HCT116 (cell line): Measurements from ENCODE around the gene RETREG1. TPM values are rescaled to one million over a fixed set of nuclear protein-coding genes. Genes with fewer than 3 reads are reported as not detected.

Experiments
- ATAC-seq: fragments of 200-7000 bp; cut with Tn5 transposase; 2 replicates; pipeline ENCODE4 v1.9.1; 2020; ENCODE audit warnings: mild to moderate bottlenecking, moderate library complexity
- BruUV-seq: library from RNA; stranded (reverse); fragments of 400-500 nt; replicated peaks from 2 replicates; lab custom pipeline; 2021; lab: Mats Ljungman, UMichigan
- CTCF ChIA-PET: fragments of 300-600 bp; sonication (Branson Sonifier 250); formaldehyde crosslinking; loops from one replicate; lab custom pipeline; 2021; ENCODE audit warnings: antibody characterized with exemption; lab: Charles Lee
- POLR2A ChIA-PET: fragments of 300-600, 350-600 bp; sonication (Branson Sonifier 250); formaldehyde crosslinking; loops from one replicate; lab custom pipeline; 2021; ENCODE audit warnings: antibody characterized with exemption; lab: Charles Lee
- RAD21 ChIA-PET, 2 experiments: fragments of 300-600 bp; sonication (Branson Sonifier 250); formaldehyde crosslinking; loops; one replicate each; lab custom pipeline; 2023; ENCODE audit warnings: low total read pairs in 2 of 2; ENCODE audit not compliant: uncharacterized antibody in 2 of 2, unreplicated experiment in 2 of 2, low non-redundant PET in 1 of 2; lab: Charles Lee
- DNase-seq: peaks from one replicate; pipeline ENCODE4 v3.0.0-alpha.2; 2010; ENCODE audit warnings: low read depth, low spot score
- H2AFZ ChIP-seq: fragments of 200-600 bp; shearing (Covaris generic), sonication (generic); 2 replicates; pipeline ENCODE4 v1.6.1; 2017; ENCODE audit warnings: low read depth, mixed run types, mixed read lengths, antibody characterized with exemption, low read length; ENCODE audit not compliant: poor library complexity, severe bottlenecking
- H3K27ac ChIP-seq: 2 replicates; pipeline ENCODE4 v1.5.1; 2012; ENCODE audit warnings: low read depth, low read length
- H3K27me3 ChIP-seq: fragments of 200-600 bp; sonication (generic); 2 replicates; pipeline ENCODE4 v1.6.1; 2016; ENCODE audit warnings: mixed run types, low read length, mixed read lengths; ENCODE audit not compliant: insufficient read depth
- H3K36me3 ChIP-seq, 2 experiments: fragments of 200-500 bp in 1 of 2; fragments of 200-600 bp in 1 of 2; sonication (Bioruptor generic) in 1 of 2; sonication (generic) in 1 of 2; 2 replicates each; pipeline versions ENCODE4 v1.5.1 to v1.6.1; 2014 to 2016; ENCODE audit warnings: low read length in 2 of 2, inconsistent platforms in 1 of 2, mixed read lengths in 1 of 2, mixed run types in 1 of 2; ENCODE audit not compliant: insufficient read depth in 2 of 2, control insufficient read depth in 1 of 2
- H3K4me1 ChIP-seq, 2 experiments: fragments of 200-600 bp in 1 of 2; sonication (generic) in 1 of 2; 2 replicates each; pipeline versions ENCODE4 v1.5.1 to v1.6.1; 2012 to 2017; ENCODE audit warnings: low read length in 2 of 2, inconsistent platforms in 1 of 2, mild to moderate bottlenecking in 1 of 2, mixed read lengths in 1 of 2, mixed run types in 1 of 2, moderate library complexity in 1 of 2; ENCODE audit not compliant: insufficient read depth in 2 of 2, control insufficient read depth in 1 of 2
- H3K4me2 ChIP-seq: fragments of 200-600 bp; sonication (generic); 2 replicates; pipeline ENCODE4 v1.6.1; 2017; ENCODE audit warnings: mixed run types, low read length, mixed read lengths
- H3K4me3 ChIP-seq, 2 experiments: fragments of 200-600 bp in 1 of 2; sonication (generic) in 1 of 2; replicated peaks in 1 of 2; 2 replicates each; pipeline ENCODE4 v1.5.1; 2011 to 2016; ENCODE audit warnings: low read length in 2 of 2, control low read depth in 1 of 2, low read depth in 1 of 2, mild to moderate bottlenecking in 1 of 2, mixed read lengths in 1 of 2, mixed run types in 1 of 2
- H3K79me2 ChIP-seq: fragments of 200-600 bp; sonication (generic); 2 replicates; pipeline ENCODE4 v1.6.1; 2017; ENCODE audit warnings: mild to moderate bottlenecking, mixed run types, low read length, moderate library complexity, mixed read lengths; ENCODE audit not compliant: insufficient read depth
- H3K9ac ChIP-seq: fragments of 200-600 bp; sonication (generic); 2 replicates; pipeline ENCODE4 v1.6.1; 2016; ENCODE audit warnings: low read length, mixed read lengths
- H3K9me2 ChIP-seq: fragments of 200-600 bp; sonication (generic), shearing (Covaris generic); 2 replicates; pipeline ENCODE4 v1.6.1; 2017; ENCODE audit warnings: mixed run types, mild to moderate bottlenecking, moderate library complexity; ENCODE audit not compliant: insufficient read depth
- H3K9me3 ChIP-seq, 2 experiments: fragments of 200-500 bp in 1 of 2; fragments of 200-600 bp in 1 of 2; sonication (Bioruptor generic) in 1 of 2; sonication (generic) in 1 of 2; 2 replicates each; pipeline ENCODE4 v1.6.1; 2014 to 2017; ENCODE audit warnings: low read length in 2 of 2, mixed read lengths in 2 of 2, inconsistent platforms in 1 of 2, low read depth in 1 of 2, mild to moderate bottlenecking in 1 of 2, mixed run types in 1 of 2, moderate library complexity in 1 of 2; ENCODE audit not compliant: control insufficient read depth in 1 of 2, insufficient read depth in 1 of 2
- H4K20me1 ChIP-seq: fragments of 200-600 bp; sonication (generic), shearing (Covaris generic); 2 replicates; pipeline ENCODE4 v1.6.1; 2017; ENCODE audit warnings: mixed run types, mild to moderate bottlenecking, moderate library complexity; ENCODE audit not compliant: insufficient read depth
- CBX3 ChIP-seq: IDR thresholded peaks from 2 replicates; pipeline ENCODE4 v1.6.1; 2012; ENCODE audit warnings: low read depth
- ELF1 ChIP-seq: IDR thresholded peaks from 2 replicates; pipeline ENCODE4 v1.6.1; 2012; ENCODE audit warnings: low read depth, borderline replicate concordance
- EZH2 ChIP-seq: fragments of 200-600 bp; sonication (generic); IDR thresholded peaks from 2 replicates; pipeline ENCODE4 v1.6.1; 2017; ENCODE audit warnings: antibody characterized with exemption, mixed run types
- EZH2phosphoT487 ChIP-seq: fragments of 200-600 bp; IDR thresholded peaks from 2 replicates; pipeline ENCODE4 v1.6.1; 2018; ENCODE audit warnings: antibody characterized with exemption, borderline replicate concordance
- POLR2A ChIP-seq: IDR thresholded peaks from 2 replicates; pipeline ENCODE4 v1.7.0; 2011; ENCODE audit warnings: borderline replicate concordance; ENCODE audit not compliant: insufficient read depth, insufficient read length; ENCODE audit errors: extremely low read depth
- POLR2AphosphoS5 ChIP-seq: IDR thresholded peaks from 2 replicates; pipeline ENCODE4 v1.6.1; 2011; ENCODE audit warnings: mild to moderate bottlenecking, low read depth, low read length, moderate library complexity
- RAD21 ChIP-seq: IDR thresholded peaks from 2 replicates; pipeline ENCODE4 v1.6.1; 2012; ENCODE audit warnings: low read depth, mild to moderate bottlenecking
- SIN3A ChIP-seq: IDR thresholded peaks from 2 replicates; pipeline ENCODE4 v1.6.1; 2012; ENCODE audit warnings: low read depth
- SP1 ChIP-seq: IDR thresholded peaks from 2 replicates; pipeline ENCODE4 v1.6.1; 2012; ENCODE audit warnings: low read depth
- SRF ChIP-seq: IDR thresholded peaks from 2 replicates; pipeline ENCODE4 v1.6.1; 2012; ENCODE audit warnings: low read depth
- TCF7L2 ChIP-seq: IDR thresholded peaks from 2 replicates; pipeline ENCODE4 v1.7.0; 2011; ENCODE audit warnings: borderline replicate concordance, inconsistent platforms; ENCODE audit not compliant: insufficient read depth, insufficient read length; ENCODE audit errors: extremely low read depth
- YY1 ChIP-seq: IDR thresholded peaks from 2 replicates; pipeline ENCODE4 v1.6.1; 2011; ENCODE audit warnings: low read length, low read depth, moderate library complexity, mild to moderate bottlenecking; ENCODE audit not compliant: insufficient replicate concordance; ENCODE audit errors: extremely low read depth
- ZFX ChIP-seq: fragments of 450-650 bp; IDR thresholded peaks from 2 replicates; pipeline ENCODE4 v1.6.1; 2017
- ZNF274 ChIP-seq: fragments of 200-500 bp; sonication (Bioruptor generic); IDR thresholded peaks from 2 replicates; pipeline ENCODE4 v1.6.1; 2014; ENCODE audit warnings: mild to moderate bottlenecking, low read depth, low read length, inconsistent platforms
- intact Hi-C: fragments of 100-400 bp; cut with micrococcal nuclease; formaldehyde crosslinking; loops from 2 replicates; pipeline ENCODE4 v1.10.0; 2022
- total RNA-seq: library from RNA; stranded (reverse); gene quantifications from one replicate; pipeline ENCODE4 v1.2.1, GENCODE V29; 2021; ENCODE audit not compliant: unreplicated experiment
- TF ChIP-seq, protein P1 (sequence below): IDR thresholded peaks from 2 replicates; pipeline ENCODE4 v1.6.1; 2012
- TF ChIP-seq, protein P2 (sequence below): IDR thresholded peaks from 2 replicates; pipeline ENCODE4 v1.6.1; 2012
- TF ChIP-seq, protein P3 (sequence below): IDR thresholded peaks from 2 replicates; pipeline ENCODE4 v1.6.1; 2012; ENCODE audit warnings: low read depth
- TF ChIP-seq, protein P4 (sequence below), 3 experiments: fragments of 200-600 bp in 1 of 3; sonication (generic) in 1 of 3; IDR thresholded peaks in 2 of 3; conservative IDR thresholded peaks in 1 of 3; 2 replicates each; pipeline ENCODE4 v1.5.1; 2012 to 2017; ENCODE audit warnings: low read depth in 2 of 3, low read length in 2 of 3, antibody characterized with exemption in 1 of 3, borderline replicate concordance in 1 of 3, control low read depth in 1 of 3, mild to moderate bottlenecking in 1 of 3, mixed read lengths in 1 of 3, mixed run types in 1 of 3, moderate library complexity in 1 of 3; ENCODE audit not compliant: insufficient read depth in 1 of 3

The RETREG1 gene
- total RNA-seq, 1 experiment from 2014 or later = 6.0 TPM

DNA sequence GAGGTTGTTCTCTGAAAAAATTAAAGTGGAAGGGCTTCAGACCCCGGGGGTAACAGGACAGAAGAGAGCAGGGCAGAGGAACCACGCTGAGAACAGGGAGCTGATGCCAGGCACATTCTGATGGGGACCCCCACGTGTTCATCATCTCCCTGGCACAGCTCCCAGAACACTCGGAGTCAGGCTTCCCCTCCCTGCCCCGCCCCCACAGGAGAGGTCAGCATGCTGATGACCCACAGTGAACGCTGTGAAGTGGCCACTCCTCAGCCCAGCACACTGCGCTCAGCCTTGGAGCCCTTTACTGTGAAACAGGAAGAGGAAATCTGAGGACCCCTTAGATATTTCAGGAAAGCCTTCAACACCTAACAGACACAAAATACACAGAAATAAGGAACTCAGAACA is 16.4 kb downstream of the RETREG1 start:
- Histone ChIP-seq H3K27ac (no peak overlapping the region), H2AFZ (no peak overlapping the region), H3K9ac (no peak overlapping the region), H3K4me1 (0 out of 4 replicates have a peak, but pooled peaks cover 6% of the 10 kb centered on the region in 2 experiments), H3K4me3 (no peak overlapping the region), H4K20me1 (no peaks in the 10 kb centered on the region), H3K9me2 (no peaks in the 10 kb centered on the region), H3K4me2 (no peak overlapping the region), H3K79me2 (no peaks in the 10 kb centered on the region), H3K27me3 (no peaks in the 10 kb centered on the region), H3K36me3 (no peaks in the 10 kb centered on the region), H3K9me3 (no peaks in the 10 kb centered on the region)
- TF ChIP-seq TCF7L2 (no peak), POLR2A (no peak), EZH2phosphoT487 (no peak), RAD21 (no peak), SP1 (no peak), POLR2AphosphoS5 (no peak), SRF (no peak), CBX3 (no peak), YY1 (no peak), SIN3A (no peak), ZNF274 (no peak), EZH2 (no peak), ZFX (no peak), ELF1 (no peak)
- TF ChIP-seq, protein P1, sequence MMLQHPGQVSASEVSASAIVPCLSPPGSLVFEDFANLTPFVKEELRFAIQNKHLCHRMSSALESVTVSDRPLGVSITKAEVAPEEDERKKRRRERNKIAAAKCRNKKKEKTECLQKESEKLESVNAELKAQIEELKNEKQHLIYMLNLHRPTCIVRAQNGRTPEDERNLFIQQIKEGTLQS = no peak
- TF ChIP-seq, protein P2, sequence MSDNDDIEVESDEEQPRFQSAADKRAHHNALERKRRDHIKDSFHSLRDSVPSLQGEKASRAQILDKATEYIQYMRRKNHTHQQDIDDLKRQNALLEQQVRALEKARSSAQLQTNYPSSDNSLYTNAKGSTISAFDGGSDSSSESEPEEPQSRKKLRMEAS = no peak
- TF ChIP-seq, protein P3, sequence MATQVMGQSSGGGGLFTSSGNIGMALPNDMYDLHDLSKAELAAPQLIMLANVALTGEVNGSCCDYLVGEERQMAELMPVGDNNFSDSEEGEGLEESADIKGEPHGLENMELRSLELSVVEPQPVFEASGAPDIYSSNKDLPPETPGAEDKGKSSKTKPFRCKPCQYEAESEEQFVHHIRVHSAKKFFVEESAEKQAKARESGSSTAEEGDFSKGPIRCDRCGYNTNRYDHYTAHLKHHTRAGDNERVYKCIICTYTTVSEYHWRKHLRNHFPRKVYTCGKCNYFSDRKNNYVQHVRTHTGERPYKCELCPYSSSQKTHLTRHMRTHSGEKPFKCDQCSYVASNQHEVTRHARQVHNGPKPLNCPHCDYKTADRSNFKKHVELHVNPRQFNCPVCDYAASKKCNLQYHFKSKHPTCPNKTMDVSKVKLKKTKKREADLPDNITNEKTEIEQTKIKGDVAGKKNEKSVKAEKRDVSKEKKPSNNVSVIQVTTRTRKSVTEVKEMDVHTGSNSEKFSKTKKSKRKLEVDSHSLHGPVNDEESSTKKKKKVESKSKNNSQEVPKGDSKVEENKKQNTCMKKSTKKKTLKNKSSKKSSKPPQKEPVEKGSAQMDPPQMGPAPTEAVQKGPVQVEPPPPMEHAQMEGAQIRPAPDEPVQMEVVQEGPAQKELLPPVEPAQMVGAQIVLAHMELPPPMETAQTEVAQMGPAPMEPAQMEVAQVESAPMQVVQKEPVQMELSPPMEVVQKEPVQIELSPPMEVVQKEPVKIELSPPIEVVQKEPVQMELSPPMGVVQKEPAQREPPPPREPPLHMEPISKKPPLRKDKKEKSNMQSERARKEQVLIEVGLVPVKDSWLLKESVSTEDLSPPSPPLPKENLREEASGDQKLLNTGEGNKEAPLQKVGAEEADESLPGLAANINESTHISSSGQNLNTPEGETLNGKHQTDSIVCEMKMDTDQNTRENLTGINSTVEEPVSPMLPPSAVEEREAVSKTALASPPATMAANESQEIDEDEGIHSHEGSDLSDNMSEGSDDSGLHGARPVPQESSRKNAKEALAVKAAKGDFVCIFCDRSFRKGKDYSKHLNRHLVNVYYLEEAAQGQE = no peak
- TF ChIP-seq, protein P4, sequence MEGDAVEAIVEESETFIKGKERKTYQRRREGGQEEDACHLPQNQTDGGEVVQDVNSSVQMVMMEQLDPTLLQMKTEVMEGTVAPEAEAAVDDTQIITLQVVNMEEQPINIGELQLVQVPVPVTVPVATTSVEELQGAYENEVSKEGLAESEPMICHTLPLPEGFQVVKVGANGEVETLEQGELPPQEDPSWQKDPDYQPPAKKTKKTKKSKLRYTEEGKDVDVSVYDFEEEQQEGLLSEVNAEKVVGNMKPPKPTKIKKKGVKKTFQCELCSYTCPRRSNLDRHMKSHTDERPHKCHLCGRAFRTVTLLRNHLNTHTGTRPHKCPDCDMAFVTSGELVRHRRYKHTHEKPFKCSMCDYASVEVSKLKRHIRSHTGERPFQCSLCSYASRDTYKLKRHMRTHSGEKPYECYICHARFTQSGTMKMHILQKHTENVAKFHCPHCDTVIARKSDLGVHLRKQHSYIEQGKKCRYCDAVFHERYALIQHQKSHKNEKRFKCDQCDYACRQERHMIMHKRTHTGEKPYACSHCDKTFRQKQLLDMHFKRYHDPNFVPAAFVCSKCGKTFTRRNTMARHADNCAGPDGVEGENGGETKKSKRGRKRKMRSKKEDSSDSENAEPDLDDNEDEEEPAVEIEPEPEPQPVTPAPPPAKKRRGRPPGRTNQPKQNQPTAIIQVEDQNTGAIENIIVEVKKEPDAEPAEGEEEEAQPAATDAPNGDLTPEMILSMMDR (IDR thresholded peaks at IDR 0.05 in 2 of 3, conservative IDR thresholded peaks at IDR 0.05 in 1 of 3; ENCODE audit: borderline replicate concordance in 1 of 3, insufficient read depth in 1 of 3, low read depth in 2 of 3, low read length in 2 of 3) = no peak
- ATAC-seq (no peak), DNase-seq (no peak)
- ChIA-PET POLR2A (no interaction called here), CTCF (no interaction called here), RAD21 (no interaction called here)
- BruUV-seq = no TSS peak
- intact Hi-C loops = no loop called here
